Suprapubic skin (tissue), 4 donors: ENCODE data around the gene RNF112. TPM values are rescaled to one million over a fixed set of nuclear protein-coding genes. Genes with fewer than 3 reads are reported as not detected.

Experiments
- DNase-seq, 2 donors: peaks; one replicate each; pipeline ENCODE4 v3.0.0-alpha.2; 2019; ENCODE audit warnings: low spot score in 2 of 2
- H3K27ac ChIP-seq: fragments of 200-600 bp; sonication (generic); one replicate; pipeline ENCODE4 v1.5.1; 2019
- H3K27me3 ChIP-seq: fragments of 200-600 bp; sonication (generic); one replicate; pipeline ENCODE4 v1.5.1; 2019
- H3K36me3 ChIP-seq: fragments of 200-600 bp; sonication (generic); one replicate; pipeline ENCODE4 v1.5.1; 2019
- H3K4me1 ChIP-seq: fragments of 200-600 bp; sonication (generic); one replicate; pipeline ENCODE4 v1.5.1; 2019
- H3K4me3 ChIP-seq: fragments of 200-600 bp; sonication (generic); one replicate; pipeline ENCODE4 v1.5.1; 2019; ENCODE audit warnings: mild to moderate bottlenecking
- H3K9me3 ChIP-seq: fragments of 200-600 bp; sonication (generic); one replicate; pipeline ENCODE4 v1.5.1; 2019
- CTCF ChIP-seq, 2 donors: fragments of 200-600 bp in 1 of 2; fragments of 450-650 bp in 1 of 2; sonication (generic) in 1 of 2; IDR thresholded peaks; one replicate each; pipeline ENCODE4 v1.5.1; 2016 to 2019; ENCODE audit warnings: antibody characterized with exemption in 2 of 2, mild to moderate bottlenecking in 1 of 2, moderate library complexity in 1 of 2
- EP300 ChIP-seq: sonication (generic); formaldehyde crosslinking; IDR thresholded peaks from one replicate; pipeline ENCODE4 v1.6.1; 2017; ENCODE audit warnings: antibody characterized with exemption
- POLR2A ChIP-seq, 2 donors: fragments of 450-650 bp; IDR thresholded peaks; one replicate each; pipeline ENCODE4 v1.6.1; 2017; ENCODE audit warnings: antibody characterized with exemption in 2 of 2, mild to moderate bottlenecking in 2 of 2, moderate library complexity in 2 of 2
- POLR2AphosphoS5 ChIP-seq, 3 donors: sonication (generic); formaldehyde crosslinking; IDR thresholded peaks; one replicate each; pipeline ENCODE4 v1.6.1; 2017; ENCODE audit warnings: antibody characterized with exemption in 3 of 3
- WGBS: methylation state at CpG from one replicate; pipeline ENCODE4 v1.1.5; 2018; 5-methylcytosine and 5-hydroxymethylcytosine counted together
- total RNA-seq, 4 donors: library from RNA; depleted of rRNA; stranded (reverse); fragments of >200 nt; gene quantifications; one replicate each; pipeline ENCODE4 v1.1.0, GENCODE V29; 2016

Gene RNF112
- total RNA-seq, 4 donors from 2014 or later = 0.62 to 3.9 (median 1.5) TPM

GRCh38 chr17:19386051-19386929, 24.7 kb upstream of the RNF112 start:
- H3K4me3 ChIP-seq = peak overlapping the region; percentile 26

GRCh38 chr17:19386974-19387920, 23.8 kb upstream of the RNF112 start, which contains the start of gene MFAP4:
Gene MFAP4 (minus strand): TSS chr17:19387190. CDS start chr17:19387155, 35 bp downstream.
- 22% methylated on average over 21 of the region's 22 CpGs for WGBS
- Histone ChIP-seq H3K27ac (peak within 1 kb of the TSS; percentile 93), H3K27me3 (no peaks in the 10 kb centered on the region), H3K36me3 (peaks cover 14% of the 10 kb centered on the region), H3K4me3 (peak within 1 kb of the TSS; percentile 26), H3K9me3 (no peaks in the 10 kb centered on the region), H3K4me1 (peaks cover 75% of the 10 kb centered on the region)
- TF ChIP-seq POLR2A (IDR thresholded peaks at IDR 0.05) (no peak), EP300 (peak; percentile 61)
- peak in 1 of 2 donors; percentile 77 for DNase-seq

More at GRCh38 chr17:19386051-19386929, 24.7 kb upstream of the RNF112 start:
- Histone ChIP-seq H3K36me3 (peaks cover 24% of the 10 kb centered on the region), H3K27ac (peak overlapping the region; percentile 93), H3K9me3 (no peaks in the 10 kb centered on the region), H3K27me3 (no peaks in the 10 kb centered on the region), H3K4me1 (peaks cover 78% of the 10 kb centered on the region)
- WGBS = 41% methylated on average over 14 of the region's 20 CpGs
- TF ChIP-seq EP300 (no peak), CTCF (IDR thresholded peaks at IDR 0.05) (no peak), POLR2AphosphoS5 (IDR thresholded peaks at IDR 0.05) (peak in 2 of 3 donors; percentile 39 to 66), POLR2A (IDR thresholded peaks at IDR 0.05) (no peak)
- peak; percentile 91 to 92 for DNase-seq

GRCh38 chr17:19387921-19388521, 23.0 kb upstream of the RNF112 start:
- TF ChIP-seq EP300 = no peak
- no peak for TF ChIP-seq CTCF (IDR thresholded peaks at IDR 0.05)
- no peak for TF ChIP-seq POLR2A (IDR thresholded peaks at IDR 0.05)
- TF ChIP-seq POLR2AphosphoS5 (IDR thresholded peaks at IDR 0.05) = no peak
- Histone ChIP-seq H3K4me1 (peaks cover 67% of the 10 kb centered on the region), H3K9me3 (no peaks in the 10 kb centered on the region), H3K27ac (peak overlapping the region; percentile 93), H3K4me3 (no peak overlapping the region), H3K27me3 (no peaks in the 10 kb centered on the region), H3K36me3 (peaks cover 6% of the 10 kb centered on the region)
- WGBS = 100% methylated on average over 2 of the region's 2 CpGs
- DNase-seq = peak in 1 of 2 donors; percentile 49

GRCh38 chr17:19388791-19389785, 21.9 kb upstream of the RNF112 start:
- no peaks in the 10 kb centered on the region for H3K36me3 ChIP-seq
- H3K4me3 ChIP-seq = no peak overlapping the region
- no peaks in the 10 kb centered on the region for H3K27me3 ChIP-seq
- peaks cover 60% of the 10 kb centered on the region for H3K4me1 ChIP-seq
- WGBS = 65% methylated on average over 5 of the region's 5 CpGs
- H3K9me3 ChIP-seq = no peaks in the 10 kb centered on the region
- TF ChIP-seq POLR2AphosphoS5 (IDR thresholded peaks at IDR 0.05) = no peak
- no peak for TF ChIP-seq EP300
- no peak for TF ChIP-seq CTCF (IDR thresholded peaks at IDR 0.05)
- peak overlapping the region; percentile 93 for H3K27ac ChIP-seq
- peak in 1 of 2 donors; percentile 68 for DNase-seq
